ENCODE measurements around the gene UVRAG. TPM values are rescaled to one million over a fixed set of nuclear protein-coding genes. Genes with fewer than 3 reads are reported as not detected.
"Not testable (repeated sequence)": the region's sequence is repeated elsewhere in the genome, so short reads cannot be mapped to it uniquely, and the experiment has no call there.

UVRAG gene
- total RNA-seq, 1 donor from 2014 or later: 20.7 TPM

- Mint-ChIP-seq H3K27me3 (no peaks in the 10 kb centered on the region), H3K36me3 (peaks cover 21% of the 10 kb centered on the region), H3K9me3 (no peaks in the 10 kb centered on the region), H3K27ac (peak overlapping the region; percentile 76), H3K4me1 (ENCODE audit: unreplicated experiment) (peaks cover 9% of the 10 kb centered on the region), H3K4me3 (no peak overlapping the region)
- TF ChIP-seq CTCF (conservative IDR thresholded peaks at IDR 0.05): no peak
- no peak for DNase-seq (ENCODE audit: extremely low spot score, unreplicated experiment)
Measured at GRCh38 chr11:75878933-75879332, 63.9 kb downstream of the UVRAG start.

- Mint-ChIP-seq H3K9me3 (no peaks in the 10 kb centered on the region), H3K4me1 (ENCODE audit: unreplicated experiment) (peaks cover 7% of the 10 kb centered on the region), H3K4me3 (no peak overlapping the region), H3K36me3 (peaks cover 21% of the 10 kb centered on the region), H3K27me3 (no peaks in the 10 kb centered on the region), H3K27ac (no peak overlapping the region)
- DNase-seq (ENCODE audit: extremely low spot score, unreplicated experiment): no peak
- TF ChIP-seq CTCF (conservative IDR thresholded peaks at IDR 0.05): no peak
Measured at GRCh38 chr11:75879737-75880136, 64.7 kb downstream of the UVRAG start.

- H3K4me3 Mint-ChIP-seq; H3K9me3 Mint-ChIP-seq; H3K27me3 Mint-ChIP-seq; H3K27ac Mint-ChIP-seq; DNase-seq (ENCODE audit: extremely low spot score, unreplicated experiment); H3K4me1 Mint-ChIP-seq (ENCODE audit: unreplicated experiment): not testable (repeated sequence)
- peaks cover 21% of the 10 kb centered on the region for H3K36me3 Mint-ChIP-seq
Measured at GRCh38 chr11:75880343-75880742, 65.3 kb downstream of the UVRAG start.

- Mint-ChIP-seq H3K9me3 (no peaks in the 10 kb centered on the region), H3K4me1 (ENCODE audit: unreplicated experiment) (peaks cover 2% of the 10 kb centered on the region), H3K36me3 (peaks cover 19% of the 10 kb centered on the region), H3K27me3 (no peaks in the 10 kb centered on the region), H3K4me3 (no peak overlapping the region), H3K27ac (no peak overlapping the region)
- DNase-seq (ENCODE audit: extremely low spot score, unreplicated experiment): no peak
- TF ChIP-seq CTCF (conservative IDR thresholded peaks at IDR 0.05): no peak
Measured at GRCh38 chr11:75884321-75884720, 69.3 kb downstream of the UVRAG start.

- peaks cover 15% of the 10 kb centered on the region for H3K36me3 Mint-ChIP-seq
- no peaks in the 10 kb centered on the region for H3K9me3 Mint-ChIP-seq
- no peak overlapping the region for H3K27ac Mint-ChIP-seq
- no peak overlapping the region for H3K4me3 Mint-ChIP-seq
- no peak for DNase-seq (ENCODE audit: extremely low spot score, unreplicated experiment)
- no peaks in the 10 kb centered on the region for H3K27me3 Mint-ChIP-seq
- no peaks in the 10 kb centered on the region for H3K4me1 Mint-ChIP-seq (ENCODE audit: unreplicated experiment)
- TF ChIP-seq CTCF (conservative IDR thresholded peaks at IDR 0.05): no peak
Measured at GRCh38 chr11:75888416-75888815, 73.4 kb downstream of the UVRAG start.

- peaks cover 12% of the 10 kb centered on the region for H3K36me3 Mint-ChIP-seq
- H3K4me3 Mint-ChIP-seq: no peak overlapping the region
- DNase-seq (ENCODE audit: extremely low spot score, unreplicated experiment): no peak
- no peak overlapping the region for H3K27ac Mint-ChIP-seq
- no peaks in the 10 kb centered on the region for H3K9me3 Mint-ChIP-seq
- TF ChIP-seq CTCF (conservative IDR thresholded peaks at IDR 0.05): no peak
- H3K4me1 Mint-ChIP-seq (ENCODE audit: unreplicated experiment): peaks cover 5% of the 10 kb centered on the region
- no peaks in the 10 kb centered on the region for H3K27me3 Mint-ChIP-seq
Measured at GRCh38 chr11:75891947-75892739, 77.1 kb downstream of the UVRAG start.
